WI38 (cell line): ENCODE measurements around the gene SLC9B2.

Source experiments
- H3K4me3 ChIP-seq: 2 replicates; pipeline ENCODE4 v1.5.1; 2011; ENCODE audit warnings: low read depth, mild to moderate bottlenecking, control low read depth, low read length
- CTCF ChIP-seq: IDR thresholded peaks from 2 replicates; pipeline ENCODE4 v1.5.1; 2012; ENCODE audit warnings: low read depth, mild to moderate bottlenecking, control low read depth, low read length

Gene SLC9B2

GRCh38 chr4:103105558-103106356 lies 29.2 kb upstream of the SLC9B2 start:
- TF ChIP-seq CTCF: no peak
- H3K4me3 ChIP-seq: no peak overlapping the region

- no peak overlapping the region for H3K4me3 ChIP-seq
- TF ChIP-seq CTCF: no peak
These were observed 28.3 kb upstream of the SLC9B2 start for GRCh38 chr4:103104886-103105285.

- no peak for TF ChIP-seq CTCF
- H3K4me3 ChIP-seq: no peak overlapping the region
These were observed 24.1 kb upstream of the SLC9B2 start for GRCh38 chr4:103100691-103101090.

GRCh38 chr4:103099691-103100392 lies 23.3 kb upstream of the SLC9B2 start, which contains the start of gene BDH2:
TSS of gene BDH2 (minus strand) at chr4:103099834. CDS start at chr4:103096254, 3,580 bp downstream.
- peak; percentile 23 for TF ChIP-seq CTCF
- H3K4me3 ChIP-seq: peak within 1 kb of the TSS; percentile 61

GRCh38 chr4:103098756-103099440 lies 22.3 kb upstream of the SLC9B2 start:
- H3K4me3 ChIP-seq: peak overlapping the region; percentile 61
- TF ChIP-seq CTCF: no peak

- TF ChIP-seq CTCF: no peak
- H3K4me3 ChIP-seq: peak overlapping the region; percentile 61; the same call in 1 of the 2 replicates
These were observed 21.8 kb upstream of the SLC9B2 start for GRCh38 chr4:103098341-103098740.

- TF ChIP-seq CTCF: no peak
- H3K4me3 ChIP-seq: no peak overlapping the region
These were observed 20.6 kb upstream of the SLC9B2 start for GRCh38 chr4:103097112-103097511.
